CD4-positive, alpha-beta T cell treated with Interferon gamma for 1 hour (primary cell): Measurements from ENCODE around the gene HBP1.
"Not testable (repeated sequence)": the region's sequence is repeated elsewhere in the genome, so short reads cannot be mapped to it uniquely, and the experiment has no call there.

Experiments used
- DNase-seq: peaks from one replicate; pipeline ENCODE4 v3.0.0-alpha.2; 2020

HBP1 gene

GRCh38 chr7:107155726-107156125 is 13.1 kb upstream of the HBP1 start:
- DNase-seq: not testable (repeated sequence)

GRCh38 chr7:107157091-107157490 is 11.7 kb upstream of the HBP1 start:
- DNase-seq: no peak

- no peak for DNase-seq
Observed at GRCh38 chr7:107158028-107158427, 10.8 kb upstream of the HBP1 start.

- no peak for DNase-seq
Observed at GRCh38 chr7:107160389-107160788, 8.4 kb upstream of the HBP1 start.

DNA sequence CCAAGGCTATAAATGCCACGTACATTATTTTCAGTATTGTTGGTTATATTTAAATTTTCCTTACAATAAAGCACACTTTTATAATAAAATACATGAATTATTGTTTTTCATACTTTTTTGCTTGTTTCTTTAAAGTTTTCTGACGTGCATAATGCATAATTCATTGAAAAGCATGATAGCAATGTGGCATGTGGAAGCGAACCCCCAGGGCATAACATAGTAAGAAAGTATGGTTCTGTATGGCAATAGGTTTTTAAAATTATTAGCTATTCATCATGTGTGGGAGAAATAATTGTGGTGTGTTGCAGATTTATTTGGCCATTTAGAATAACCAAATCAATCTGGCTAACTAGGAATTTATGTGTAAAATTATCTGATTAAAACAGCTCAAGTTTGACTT is 7.4 kb upstream of the HBP1 start:
- DNase-seq: no peak

DNA sequence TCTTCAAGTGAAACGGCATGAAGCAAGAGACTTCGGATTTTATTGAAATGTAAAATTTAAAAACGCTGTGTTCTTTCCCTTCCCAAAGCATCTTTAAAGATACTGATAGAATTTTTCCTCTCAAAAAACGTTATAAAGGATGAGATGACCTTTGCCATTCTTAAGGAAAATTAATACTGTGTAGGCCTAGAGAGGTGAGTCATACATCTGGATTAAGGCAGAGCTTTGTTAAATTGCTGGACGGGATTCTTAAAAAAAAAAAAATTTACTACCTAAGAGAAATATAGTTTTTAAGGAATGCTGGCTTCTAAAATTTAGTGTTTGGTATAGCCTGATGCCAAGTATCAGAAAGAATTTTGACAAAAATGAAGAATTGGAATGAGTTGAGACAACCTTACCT is 6.3 kb upstream of the HBP1 start:
- DNase-seq: no peak

DNA sequence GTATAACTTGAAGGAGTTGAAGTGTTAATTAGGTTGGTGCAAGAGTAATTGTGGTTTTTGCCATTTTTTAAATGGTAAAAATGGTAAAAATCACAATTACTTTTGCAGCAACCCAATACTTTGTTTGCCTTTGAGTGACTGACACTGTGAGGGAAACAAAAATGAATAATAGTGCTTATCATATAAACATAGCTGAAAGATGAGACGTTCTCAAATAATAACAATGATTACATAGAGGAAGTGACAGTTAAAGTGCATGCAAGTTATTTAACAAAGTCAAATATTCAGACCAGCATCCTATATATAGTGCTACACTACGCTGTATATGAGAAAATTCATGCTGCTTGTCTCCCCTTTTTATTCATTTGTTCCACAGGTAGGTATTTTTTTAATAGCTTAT is 4.7 kb upstream of the HBP1 start:
- DNase-seq: no peak

DNA sequence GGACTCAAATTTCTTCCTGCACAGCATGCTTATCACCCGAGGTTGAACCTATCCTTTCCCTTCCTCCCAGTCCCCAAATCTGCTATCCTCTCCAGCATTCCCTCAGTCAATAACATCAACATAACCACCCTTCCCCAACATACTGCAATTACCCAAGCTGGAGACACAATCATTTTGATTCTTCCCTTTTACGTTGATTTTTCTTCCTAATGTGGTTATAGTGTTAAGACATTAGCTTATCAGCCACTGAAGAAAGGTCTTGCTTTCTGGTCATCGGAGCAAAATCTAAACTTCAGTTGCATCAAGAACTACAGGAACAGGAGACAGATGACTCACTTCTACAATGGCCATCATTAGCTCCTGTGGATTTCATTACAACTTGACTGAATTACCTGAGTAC is 3.5 kb upstream of the HBP1 start:
- no peak for DNase-seq

DNA sequence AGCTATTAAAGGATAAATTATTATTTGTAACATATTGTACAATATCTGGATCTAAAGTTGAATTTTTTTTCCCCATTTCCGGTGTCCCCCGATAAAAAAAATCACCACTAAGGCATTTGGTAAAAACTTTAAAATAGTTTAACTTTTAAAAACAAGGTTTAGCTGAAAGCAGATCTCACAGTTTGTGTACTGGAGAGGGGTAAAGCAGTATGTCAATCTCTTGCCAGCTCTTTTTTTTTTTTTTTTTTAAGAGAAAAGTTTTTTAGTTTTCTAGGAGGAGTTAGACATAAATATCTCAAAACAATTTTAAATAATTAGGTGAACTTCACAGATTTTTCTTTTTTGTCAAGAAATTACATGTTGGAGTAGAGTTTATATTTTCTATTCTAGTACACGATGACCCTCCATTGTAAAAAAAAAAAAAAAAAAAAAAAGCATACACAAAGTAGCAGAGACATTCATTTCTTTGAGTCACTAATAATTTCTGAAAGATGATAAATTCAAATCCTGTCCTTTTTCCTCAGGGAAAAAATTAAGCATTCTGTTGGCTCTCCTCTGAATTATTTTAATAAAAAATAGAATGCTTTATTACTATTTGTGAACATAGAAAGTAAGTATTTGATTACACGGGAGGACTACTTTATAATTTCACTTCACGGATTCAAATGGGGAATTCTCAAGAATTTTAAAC is 1.9 kb upstream of the HBP1 start:
- no peak for DNase-seq

DNA sequence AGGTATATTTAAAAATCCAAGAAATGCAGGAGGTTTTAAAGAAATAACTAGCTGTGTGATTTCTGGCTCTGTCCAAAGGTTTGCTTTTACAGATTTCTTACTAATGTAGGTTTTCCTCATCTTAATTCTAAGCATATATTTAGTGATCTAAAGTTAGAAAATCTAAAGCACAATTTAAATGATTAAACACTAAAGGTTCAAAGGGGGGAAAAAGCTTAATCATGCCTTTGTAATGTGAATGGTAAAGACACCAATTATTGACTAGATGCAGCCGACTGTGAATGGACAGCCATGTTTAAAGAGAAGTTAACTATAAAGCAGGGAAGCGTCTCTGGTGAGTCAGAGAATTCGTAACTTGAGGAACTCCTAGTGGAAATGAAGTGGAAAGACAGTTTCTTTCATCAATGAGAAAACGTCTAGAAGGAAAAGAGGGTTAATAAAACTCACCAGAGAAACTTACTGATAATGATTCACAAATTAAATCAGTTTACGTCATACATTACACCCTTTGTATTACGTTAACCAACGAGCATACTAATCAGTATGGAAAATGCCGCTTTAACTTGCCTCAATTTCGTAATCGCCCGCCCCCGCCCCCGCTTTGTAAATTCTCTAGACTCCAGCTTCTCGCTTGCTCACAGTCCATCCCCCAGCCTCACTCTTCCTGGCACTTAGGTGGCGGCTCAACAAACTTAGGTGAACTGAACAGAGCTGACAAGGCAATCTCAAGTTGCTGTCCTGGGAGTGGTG is 1.1 kb upstream of the HBP1 start:
- no peak for DNase-seq

DNA sequence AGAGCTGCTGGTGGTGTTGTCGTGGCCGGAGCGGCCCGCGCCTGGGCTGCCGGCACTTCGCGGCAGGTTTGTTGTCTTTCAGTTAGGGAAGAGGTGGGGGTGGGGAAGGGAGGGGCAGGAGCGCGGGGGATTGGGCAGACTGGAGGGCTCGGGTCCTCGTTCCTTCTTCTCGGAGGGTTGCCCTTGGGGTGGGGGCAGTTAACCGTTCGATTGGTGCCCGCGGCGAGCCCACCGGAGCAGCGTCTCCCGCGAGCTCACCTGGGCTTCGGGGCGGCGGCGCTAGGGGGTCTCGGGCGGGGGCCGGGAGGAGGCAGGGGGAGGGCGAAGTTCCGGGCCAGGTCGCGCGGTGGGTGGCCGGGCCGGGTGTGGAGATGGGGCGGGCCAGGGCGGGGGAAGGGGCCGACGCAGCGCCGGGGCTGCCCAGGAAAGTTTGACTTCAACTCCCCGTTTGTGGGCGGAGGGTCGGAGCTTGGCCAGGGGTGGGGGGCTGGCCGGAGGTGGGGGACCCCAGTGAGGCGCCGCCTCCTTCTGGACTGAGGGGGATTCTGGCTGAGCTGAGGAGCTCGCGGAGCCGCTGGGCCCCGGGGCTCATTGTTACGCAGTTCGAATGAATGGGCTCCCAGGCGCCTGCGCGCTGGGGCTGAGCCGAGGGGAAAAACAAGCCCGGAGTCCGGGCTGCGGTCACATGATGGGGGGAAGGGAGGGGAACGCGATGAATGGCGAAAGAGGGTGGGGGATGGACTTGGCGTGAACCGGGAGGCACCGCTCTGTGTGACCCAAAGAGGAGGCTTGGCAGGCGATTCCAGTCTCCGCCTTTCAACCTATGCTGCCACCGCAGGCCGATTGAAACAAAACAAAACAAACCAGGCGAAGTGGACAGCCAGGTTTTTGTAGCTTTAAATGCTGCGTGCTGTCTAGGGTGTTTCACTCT is 582 bp downstream of the HBP1 start:
- DNase-seq: peak; percentile 91

- no peak for DNase-seq
Observed at GRCh38 chr7:107170051-107170915, 1.5 kb downstream of the HBP1 start.

GRCh38 chr7:107171496-107171895 is 2.7 kb downstream of the HBP1 start:
- DNase-seq: no peak

- DNase-seq: no peak
Observed at GRCh38 chr7:107172276-107173032, 3.7 kb downstream of the HBP1 start.

DNA sequence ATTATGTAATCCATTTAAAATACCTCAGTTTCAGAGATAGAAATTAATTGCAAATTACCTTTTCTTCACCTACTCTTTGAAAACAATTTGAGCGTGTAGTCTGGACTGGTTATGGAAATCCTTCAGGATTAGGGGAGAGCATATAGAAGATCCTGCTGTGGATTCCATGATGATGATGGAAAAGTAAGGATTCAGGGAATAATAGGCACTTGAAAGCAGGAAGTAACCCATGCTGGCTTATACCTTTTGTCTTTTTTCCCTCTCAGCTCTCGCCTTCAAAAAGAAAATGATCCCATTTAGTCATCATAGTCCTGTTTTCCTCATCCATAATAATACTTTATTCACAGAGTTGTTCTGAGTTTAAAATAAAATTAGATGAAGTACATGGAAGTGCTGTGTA is 4.4 kb downstream of the HBP1 start:
- DNase-seq: no peak

GRCh38 chr7:107173691-107174406 is 5.0 kb downstream of the HBP1 start:
- no peak for DNase-seq

- no peak for DNase-seq
Observed at GRCh38 chr7:107179326-107180164, 10.7 kb downstream of the HBP1 start.

- DNase-seq: no peak
Observed at GRCh38 chr7:107180378-107180777, 11.6 kb downstream of the HBP1 start.

- no peak for DNase-seq
Observed at GRCh38 chr7:107181172-107181571, 12.4 kb downstream of the HBP1 start.

- DNase-seq: no peak
Observed at GRCh38 chr7:107185716-107186115, 16.9 kb downstream of the HBP1 start.
